ENCODE results near the gene CLDN20. TPM values are rescaled to one million over a fixed set of nuclear protein-coding genes. Genes with fewer than 3 reads are reported as not detected.

CLDN20 gene
- total and polyA plus RNA-seq, 2 of the 4 experiments (the other 2 are of a cell fraction): not detected

GRCh38 chr6:155272353-155273232 is 8.8 kb downstream of the CLDN20 start:
- H3K56ac ChIP-seq (ENCODE audit: extremely low read depth, insufficient read depth, low read length): no peak overlapping the region
- H3K79me1 ChIP-seq (ENCODE audit: low read depth in 1 of 2, low read length in 2 of 2): peaks cover 16 to 35% of the 10 kb centered on the region in 2 experiments
- 0 out of 2 replicates have a peak overlapping the region, but pooled peaks have one; percentile 28 for H3K14ac ChIP-seq (replicated peaks; ENCODE audit: low read depth, low read length)
- no peak overlapping the region for H4K91ac ChIP-seq (ENCODE audit: insufficient read depth, low read depth, low read length)
- peak overlapping the region; percentile 41; the same call in 1 of the 2 replicates for H3K18ac ChIP-seq (ENCODE audit: low read depth, low read length)
- no peaks in the 10 kb centered on the region for H3K9me3 ChIP-seq (ENCODE audit: control insufficient read depth, insufficient read depth, low read length)
- peak overlapping the region; percentile 44; the same call in 1 of the 2 replicates for H3K27ac ChIP-seq (ENCODE audit: insufficient read depth, low read length)
- no peak overlapping the region; the same call in 1 of the 2 replicates for H3K4me2 ChIP-seq (ENCODE audit: low read depth, low read length)
- no peak overlapping the region for H3K4me3 ChIP-seq (ENCODE audit: insufficient read depth, low read depth, low read length)
- no peak overlapping the region for H2AK9ac ChIP-seq (replicated peaks; ENCODE audit: low read depth, low read length, poor library complexity)
- H2AFZ ChIP-seq (replicated peaks; ENCODE audit: low read length, poor library complexity): no peak overlapping the region
- peaks cover 17% of the 10 kb centered on the region for H3K4me1 ChIP-seq (ENCODE audit: control insufficient read depth, insufficient read depth, low read length)
- H4K5ac ChIP-seq (ENCODE audit: low read depth, low read length): peak overlapping the region; percentile 48; the same call in 1 of the 2 replicates
- dilution Hi-C loops (cut with HindIII; ENCODE audit: low sequenced_read_pairs, unreplicated experiment) (no loop called here), in situ Hi-C loops (cut with MboI; ENCODE audit: low sequenced_read_pairs) (no loop called here), intact Hi-C loops (cut with micrococcal nuclease) (no loop called here)
- peak; percentile 35 for DNase-seq
- H3K27me3 ChIP-seq (ENCODE audit: control insufficient read depth, insufficient read depth, low read length): no peaks in the 10 kb centered on the region
- H3K9me1 ChIP-seq (ENCODE audit: insufficient read depth, low read length): peaks cover 9% of the 10 kb centered on the region
- no peak overlapping the region; the same call in 1 of the 2 replicates for H2AK5ac ChIP-seq (ENCODE audit: low read depth, low read length)
- 40% methylated on average over 1 of the region's 8 CpGs; no CpG with 5 or more reads in 1 of the 2 experiments for WGBS, 2 experiments (ENCODE audit: extremely low coverage in 2 of 2, insufficient read length in 1 of 2)
- no peak overlapping the region for H3K9ac ChIP-seq (ENCODE audit: low read depth, low read length)
- H3K23ac ChIP-seq (ENCODE audit: low read depth, low read length): peak overlapping the region; percentile 29; the same call in 1 of the 2 replicates
- no peaks in the 10 kb centered on the region; the same call in 1 of the 2 replicates for H3K36me3 ChIP-seq (ENCODE audit: control insufficient read depth, insufficient read depth, low read length)
- H4K20me1 ChIP-seq (ENCODE audit: insufficient read depth, low read length): 0 out of 2 replicates have a peak, but pooled peaks cover 3% of the 10 kb centered on the region
- H2BK120ac ChIP-seq (ENCODE audit: low read depth, low read length): peak overlapping the region; percentile 7; the same call in 1 of the 2 replicates
- TF ChIP-seq CEBPB (IDR thresholded peaks at IDR 0.05; ENCODE audit: low read depth, low read length) (no peak), CHD1 (IDR thresholded peaks at IDR 0.05; ENCODE audit: low read depth, low read length) (no peak)
- H3K4ac ChIP-seq (ENCODE audit: low read depth, low read length): peak overlapping the region; percentile 17; the same call in 1 of the 2 replicates
- BruUV-seq (replicated peaks): no TSS peak
- no peak overlapping the region for H2BK5ac ChIP-seq (ENCODE audit: low read depth, low read length, poor library complexity, severe bottlenecking)
- H2BK15ac ChIP-seq (ENCODE audit: low read depth, low read length): no peak overlapping the region
- POLR2A ChIA-PET (ENCODE audit: unreplicated experiment): no interaction called here
- no peak overlapping the region; a peak in 1 of 4 replicates for H4K8ac ChIP-seq (ENCODE audit: low read depth in 2 of 2, low read length in 2 of 2)
- ATAC-seq (ENCODE audit: low read depth): peak; percentile 35
- H2BK20ac ChIP-seq (ENCODE audit: low read depth, low read length): peak overlapping the region; percentile 57; the same call in 1 of the 2 replicates
- CTCF ChIA-PET: no interaction called here

Data from IMR-90 (cell line).